GM12878 (cell line): Measurements from ENCODE around the gene ESR2. TPM values are rescaled to one million over a fixed set of nuclear protein-coding genes. Genes with fewer than 3 reads are reported as not detected.

Experiments
- ATAC-seq: fragments of 200-7000 bp; cut with Tn5 transposase; 3 replicates; pipeline ENCODE4 v1.9.1; 2020; ENCODE audit warnings: mild to moderate bottlenecking, moderate library complexity
- BruUV-seq: library from RNA; stranded (reverse); fragments of 400-500 nt; replicated peaks from 2 replicates; lab custom pipeline; 2021; lab: Mats Ljungman, UMichigan
- CTCF ChIA-PET: fragments of 300-600 bp; sonication (Branson Sonifier 250); formaldehyde crosslinking; extraction: SDS; loops from one replicate; lab custom pipeline; 2021; ENCODE audit warnings: inconsistent platforms; lab: Yijun Ruan, JAX
- POLR2A ChIA-PET: fragments of 350-600 bp; formaldehyde crosslinking; extraction: SDS; loops from one replicate; lab custom pipeline; 2021; ENCODE audit warnings: inconsistent platforms; lab: Charles Lee
- RAD21 ChIA-PET: fragments of 300-600 bp; sonication (Branson Sonifier 250); formaldehyde crosslinking; loops from one replicate; lab custom pipeline; 2023; ENCODE audit warnings: antibody characterized with exemption; ENCODE audit not compliant: unreplicated experiment; lab: Charles Lee
- SMC1A ChIA-PET: fragments of 300-600 bp; sonication (Branson Sonifier 250); formaldehyde crosslinking; loops from one replicate; lab custom pipeline; 2023; ENCODE audit not compliant: unreplicated experiment, uncharacterized antibody; lab: Charles Lee
- DNase-seq: peaks from one replicate; pipeline ENCODE4 v3.0.0-alpha.2; 2011; ENCODE audit warnings: low read depth, low spot score
- FAIRE-seq: peaks from 3 replicates; lab custom pipeline; 2011; peaks lifted over from hg19 to GRCh38; lab: Jason Lieb, UNC
- H2AFZ ChIP-seq: 2 replicates; pipeline ENCODE4 v1.6.0; 2011; ENCODE audit warnings: low read depth, low read length, control low read depth; ENCODE audit not compliant: control insufficient read depth
- H3K27ac ChIP-seq: 2 replicates; pipeline ENCODE4 v1.5.1; 2011; ENCODE audit warnings: control low read depth; ENCODE audit not compliant: control insufficient read depth, insufficient read depth
- H3K27me3 ChIP-seq, 2 experiments: replicated peaks in 1 of 2; 2 replicates each; pipeline versions ENCODE4 v1.6.0 to v1.6.1; 2011; ENCODE audit warnings: low read length in 1 of 2; ENCODE audit not compliant: control insufficient read depth in 2 of 2, insufficient read depth in 2 of 2
- H3K36me3 ChIP-seq, 2 experiments: 2 replicates each; pipeline ENCODE4 v1.5.1; 2011; ENCODE audit warnings: low read length in 1 of 2; ENCODE audit not compliant: control insufficient read depth in 2 of 2, insufficient read depth in 2 of 2
- H3K4me1 ChIP-seq: 2 replicates; pipeline ENCODE4 v1.6.1; 2011; ENCODE audit warnings: mild to moderate bottlenecking, low read length, moderate library complexity, mixed read lengths; ENCODE audit not compliant: control insufficient read depth, insufficient read depth
- H3K4me2 ChIP-seq: 2 replicates; pipeline ENCODE4 v1.6.0; 2011; ENCODE audit warnings: control low read depth; ENCODE audit not compliant: control insufficient read depth, insufficient read depth
- H3K4me3 ChIP-seq: fragments of 200-600 bp; sonication (generic); 2 replicates; pipeline ENCODE4 v1.5.1; 2016
- H3K79me2 ChIP-seq: 2 replicates; pipeline ENCODE4 v1.6.0; 2011; ENCODE audit warnings: low read length; ENCODE audit not compliant: control insufficient read depth, insufficient read depth
- H3K9ac ChIP-seq: 2 replicates; pipeline ENCODE4 v1.8.0; 2011; ENCODE audit warnings: low read length, control low read depth, mixed read lengths; ENCODE audit not compliant: control insufficient read depth, insufficient read depth
- H3K9me3 ChIP-seq: replicated peaks from 3 replicates; pipeline ENCODE4 v1.5.1; 2011; ENCODE audit warnings: mild to moderate bottlenecking, low read length; ENCODE audit not compliant: control insufficient read depth, insufficient read depth
- H4K20me1 ChIP-seq: 2 replicates; pipeline ENCODE4 v1.6.0; 2011; ENCODE audit not compliant: control insufficient read depth, insufficient read depth
- ASH2L ChIP-seq: fragments of 300-600, 200-600 bp; sonication (generic); IDR thresholded peaks from 2 replicates; pipeline ENCODE4 v1.6.1; 2017; ENCODE audit warnings: low read depth, mild to moderate bottlenecking, borderline replicate concordance
- ATF7 ChIP-seq: fragments of 450-650 bp; IDR thresholded peaks from 2 replicates; pipeline ENCODE4 v1.6.1; 2016; ENCODE audit warnings: low read depth, mild to moderate bottlenecking
- BACH1 ChIP-seq: fragments of 450-650 bp; IDR thresholded peaks from 2 replicates; pipeline ENCODE4 v1.6.1; 2017; ENCODE audit warnings: mild to moderate bottlenecking, borderline replicate concordance
- BHLHE40 ChIP-seq, 2 experiments: fragments of 450-650 bp in 1 of 2; IDR thresholded peaks; 2 replicates each; pipeline ENCODE4 v1.6.1; 2011 to 2017; ENCODE audit warnings: low read depth in 2 of 2, borderline replicate concordance in 1 of 2, improper control_type of control experiment in 1 of 2, low read length in 1 of 2, mild to moderate bottlenecking in 1 of 2
- BMI1 ChIP-seq: fragments of 450-650 bp; IDR thresholded peaks from 2 replicates; pipeline ENCODE4 v1.6.1; 2016; ENCODE audit warnings: mild to moderate bottlenecking, moderate library complexity, borderline replicate concordance
- E4F1 ChIP-seq: fragments of 450-650 bp; IDR thresholded peaks from 2 replicates; pipeline ENCODE4 v1.6.1; 2018; ENCODE audit warnings: borderline replicate concordance, mild to moderate bottlenecking; ENCODE audit not compliant: partially characterized antibody
- EZH2 ChIP-seq: IDR thresholded peaks from 2 replicates; pipeline ENCODE4 v1.6.1; 2012; ENCODE audit warnings: low read depth, mild to moderate bottlenecking, control low read depth, inconsistent platforms, low read length, borderline replicate concordance; ENCODE audit not compliant: control insufficient read depth
- IRF4 ChIP-seq: IDR thresholded peaks from 2 replicates; pipeline ENCODE4 v1.6.1; 2011; ENCODE audit warnings: low read depth, low read length
- MTA2 ChIP-seq: fragments of 450-650 bp; IDR thresholded peaks from 2 replicates; pipeline ENCODE4 v1.6.1; 2016; ENCODE audit warnings: low read depth, mild to moderate bottlenecking, moderate library complexity
- MTA3 ChIP-seq: IDR thresholded peaks from 2 replicates; pipeline ENCODE4 v1.6.1; 2012; ENCODE audit warnings: low read length, inconsistent platforms, borderline replicate concordance
- NFXL1 ChIP-seq: fragments of 450-650 bp; IDR thresholded peaks from 2 replicates; pipeline ENCODE4 v1.6.1; 2017; ENCODE audit warnings: antibody characterized with exemption, mild to moderate bottlenecking, borderline replicate concordance
- NFYA ChIP-seq: IDR thresholded peaks from 2 replicates; pipeline ENCODE4 v1.6.1; 2011; ENCODE audit warnings: low read depth, mild to moderate bottlenecking, low read length, improper control_type of control experiment, borderline replicate concordance
- POLR2AphosphoS2 ChIP-seq: IDR thresholded peaks from 2 replicates; pipeline ENCODE4 v1.6.1; 2011; ENCODE audit warnings: low read depth, mild to moderate bottlenecking, low read length, improper control_type of control experiment, moderate library complexity
- RBBP5 ChIP-seq: fragments of 200-600 bp; sonication (generic); conservative IDR thresholded peaks from 2 replicates; pipeline ENCODE4 v1.6.1; 2016
- RCOR1 ChIP-seq: conservative IDR thresholded peaks from 2 replicates; pipeline ENCODE4 v1.6.1; 2012; ENCODE audit warnings: low read depth, low read length, improper control_type of control experiment
- RELB ChIP-seq: fragments of 450-650 bp; IDR thresholded peaks from 2 replicates; pipeline ENCODE4 v1.6.1; 2017; ENCODE audit warnings: low read depth, mild to moderate bottlenecking, moderate library complexity
- RFX5 ChIP-seq: IDR thresholded peaks from 2 replicates; pipeline ENCODE4 v1.6.1; 2011; ENCODE audit warnings: low read depth, low read length, improper control_type of control experiment
- ZNF274 ChIP-seq: IDR thresholded peaks from one replicate; pipeline ENCODE4 v1.8.0; 2011; ENCODE audit not compliant: insufficient read length, insufficient read depth
- WGBS: methylation state at CpG from one replicate; pipeline ENCODE4 v1.1.6; 2016; ENCODE audit warnings: low lambda C conversion rate; ENCODE audit not compliant: insufficient replicate concordance, insufficient coverage; ENCODE audit errors: missing lambda C conversion rate; 5-methylcytosine and 5-hydroxymethylcytosine counted together
- in situ Hi-C: fragments of 300-500 bp; cut with MboI; formaldehyde crosslinking; loops from 9 replicates; pipeline ENCODE4 v1.14.3; 2018; ENCODE audit warnings: mixed read lengths
- intact Hi-C: fragments of 100-400 bp; cut with micrococcal nuclease; formaldehyde crosslinking; loops from one replicate; pipeline ENCODE4 v1.14.2; 2022; ENCODE audit not compliant: unreplicated experiment
- polyA plus RNA-seq, 11 experiments: library from polyadenylated mRNA; depleted of rRNA in 4 of 11; unstranded in 6 of 11; stranded (reverse) in 5 of 11; fragments of >200 nt; fragmentation: Nextera tagmentation in 4 of 11; fragmentation: Illumina TruSeq in 1 of 11; extraction: Ambion mirVana in 4 of 11; extraction: Trizol in 1 of 11; gene quantifications; 1 replicate in 1 of 11; 2 replicates in 10 of 11; pipeline versions ENCODE4 v1.2.1 to v1.2.3, GENCODE V29; 2011 to 2016; ENCODE audit warnings: inconsistent platforms in 2 of 11, missing spikeins in 2 of 11, low read depth in 1 of 11
- total RNA-seq, 4 experiments: library from RNA; depleted of rRNA in 3 of 4; stranded (reverse); fragments of >200 nt in 3 of 4; fragmentation: Illumina TruSeq in 1 of 4; extraction: Trizol in 1 of 4; gene quantifications; 2 replicates each; pipeline versions ENCODE4 v1.2.1 to v1.2.3, GENCODE V29; 2013 to 2021

Gene ESR2
- total and polyA plus RNA-seq, 10 of the 15 experiments (the other 5 are each of a cell fraction or from before 2014, with no cell fraction given), result 0.29 to 2.6 (median 0.81) TPM

GRCh38 chr14:64110802-64111201, 183.4 kb downstream of the ESR2 start:
- H4K20me1 ChIP-seq, result no peaks in the 10 kb centered on the region
- no peaks in the 10 kb centered on the region for H3K27me3 ChIP-seq
- in situ Hi-C loops (no loop called here), intact Hi-C loops (no loop called here)
- no peak overlapping the region for H3K4me2 ChIP-seq
- H3K79me2 ChIP-seq, result no peaks in the 10 kb centered on the region
- H2AFZ ChIP-seq, result no peak overlapping the region
- no TSS peak for BruUV-seq
- no peaks in the 10 kb centered on the region for H3K9me3 ChIP-seq
- ChIA-PET POLR2A (no interaction called here), CTCF (interaction anchor here (0.6 kb wide), 1 partner anchor 191 kb away, joined by 4 read pairs; no protein-coding TSS in a partner anchor), SMC1A (no interaction called here), RAD21 (interaction anchor here (0.6 kb wide), 1 partner anchor 497 kb away, joined by 3 read pairs; no protein-coding TSS in a partner anchor)
- no peak overlapping the region for H3K27ac ChIP-seq
- H3K36me3 ChIP-seq, result peaks cover 9 to 11% of the 10 kb centered on the region in 2 experiments; a peak in 3 of 4 replicates
- WGBS, result 95% methylated on average over 1 of the region's 1 CpG
- no peak for FAIRE-seq
- TF ChIP-seq MTA3 (no peak), BACH1 (no peak), RELB (no peak), IRF4 (no peak), ATF7 (no peak), NFYA (no peak), RCOR1 (no peak), E4F1 (no peak), EZH2 (no peak), NFXL1 (no peak), RFX5 (no peak), BHLHE40 (IDR thresholded peaks at IDR 0.05; ENCODE audit: borderline replicate concordance in 1 of 2, low read depth in 2 of 2, low read length in 1 of 2) (no peak), MTA2 (no peak), BMI1 (no peak), ZNF274 (no peak), RBBP5 (no peak), POLR2AphosphoS2 (no peak), ASH2L (no peak)
- H3K4me3 ChIP-seq, result no peak overlapping the region
- H3K4me1 ChIP-seq, result no peaks in the 10 kb centered on the region
- DNase-seq, result no peak
- ATAC-seq, result no peak
- H3K9ac ChIP-seq, result no peak overlapping the region
